ENCODE measurements around the gene AUTS2. TPM values are rescaled to one million over a fixed set of nuclear protein-coding genes. Genes with fewer than 3 reads are reported as not detected.

AUTS2 gene
- total and polyA plus RNA-seq, 4 donors, result 4.9 to 24.4 (median 7.0) TPM

DNA sequence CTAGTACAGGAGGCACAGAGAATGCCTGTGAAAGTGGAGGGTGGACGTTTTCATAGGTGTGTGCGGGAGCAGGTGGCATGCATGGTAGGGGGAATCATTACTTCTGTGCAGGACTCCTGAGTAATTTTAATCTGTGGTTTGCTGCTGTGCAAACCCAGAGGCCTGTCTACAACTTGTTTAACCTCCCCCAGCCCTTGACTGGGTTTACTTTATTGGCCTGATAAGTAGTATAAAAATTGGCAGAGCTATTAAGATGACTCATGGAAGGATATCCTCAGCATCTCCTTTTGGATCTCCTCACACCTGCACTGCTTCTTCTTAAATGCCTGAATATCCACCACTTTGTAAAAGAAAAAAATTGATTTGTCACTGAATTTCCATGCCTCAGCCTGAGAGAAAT, 104.8 kb downstream of the AUTS2 start:
- no peak overlapping the region for H3K4me3 ChIP-seq (ENCODE audit: low read depth in 1 of 3, low read length in 3 of 3)
- DNase-seq (ENCODE audit: low spot score), result no peak
- H3K27ac ChIP-seq (ENCODE audit: low read depth in 1 of 2, low read length in 2 of 2), result no peak overlapping the region
- H3K4me1 ChIP-seq (ENCODE audit: control insufficient read depth in 4 of 4, insufficient read depth in 4 of 4, low read length in 3 of 4), result peaks cover 0 to 5% (median 0%) of the 10 kb centered on the region in 4 donors
- peaks cover 0 to 6% (median 0%) of the 10 kb centered on the region in 4 donors for H3K27me3 ChIP-seq (ENCODE audit: control insufficient read depth in 4 of 4, insufficient read depth in 4 of 4, low read length in 3 of 4)
- H3K9ac ChIP-seq (ENCODE audit: low read depth in 1 of 2, low read length in 2 of 2), result no peak overlapping the region
- WGBS, result 68% methylated on average over 2 of the region's 2 CpGs
- TF ChIP-seq RAD21 (IDR thresholded peaks at IDR 0.05) (no peak), CTCF (IDR thresholded peaks at IDR 0.05; ENCODE audit: low read depth, low read length, missing input control) (no peak), HNF4G (IDR thresholded peaks at IDR 0.05) (no peak), SP1 (IDR thresholded peaks at IDR 0.05) (no peak), HNF4A (conservative IDR thresholded peaks at IDR 0.05) (no peak), YY1 (IDR thresholded peaks at IDR 0.05) (no peak), ZBTB33 (IDR thresholded peaks at IDR 0.05) (no peak), NR2F2 (IDR thresholded peaks at IDR 0.05) (no peak), MAX (IDR thresholded peaks at IDR 0.05) (no peak), EGR1 (IDR thresholded peaks at IDR 0.05; ENCODE audit: low read depth in 2 of 2) (no peak), FOXA2 (IDR thresholded peaks at IDR 0.05) (no peak), GABPA (IDR thresholded peaks at IDR 0.05 in 1 of 2, conservative IDR thresholded peaks at IDR 0.05 in 1 of 2) (no peak), TAF1 (conservative IDR thresholded peaks at IDR 0.05) (no peak), FOXA1 (IDR thresholded peaks at IDR 0.05) (no peak), REST (IDR thresholded peaks at IDR 0.05) (no peak), JUND (IDR thresholded peaks at IDR 0.05) (no peak)
- TF ChIP-seq, protein P1, sequence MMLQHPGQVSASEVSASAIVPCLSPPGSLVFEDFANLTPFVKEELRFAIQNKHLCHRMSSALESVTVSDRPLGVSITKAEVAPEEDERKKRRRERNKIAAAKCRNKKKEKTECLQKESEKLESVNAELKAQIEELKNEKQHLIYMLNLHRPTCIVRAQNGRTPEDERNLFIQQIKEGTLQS (IDR thresholded peaks at IDR 0.05), result no peak
- H3K36me3 ChIP-seq (ENCODE audit: control insufficient read depth in 4 of 4, insufficient read depth in 3 of 4, low read depth in 1 of 4, low read length in 3 of 4), result no peaks in the 10 kb centered on the region
- no peaks in the 10 kb centered on the region for H3K9me3 ChIP-seq (ENCODE audit: control insufficient read depth in 4 of 4, low read length in 3 of 4)

DNA sequence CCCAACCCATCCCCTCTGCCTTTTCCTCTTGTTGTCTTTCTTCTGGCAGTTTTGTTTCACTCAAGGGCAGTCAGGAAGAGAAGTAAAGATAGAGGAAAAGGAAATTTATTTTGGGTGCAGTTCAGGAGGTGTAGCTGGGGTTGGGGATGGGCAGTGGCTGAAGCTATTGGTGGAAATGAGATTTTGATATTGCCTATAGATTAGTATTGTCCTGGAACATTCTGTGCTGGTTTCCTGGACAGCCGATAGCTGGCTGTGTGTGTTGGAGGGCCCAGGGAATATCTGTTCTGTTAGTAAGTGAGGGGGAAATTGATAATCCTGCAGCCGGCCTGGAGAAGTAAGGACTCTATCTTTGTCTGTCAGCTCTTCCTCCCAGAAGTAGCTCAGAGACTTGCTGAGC, 107.8 kb downstream of the AUTS2 start:
- no peak overlapping the region for H3K4me3 ChIP-seq (ENCODE audit: low read depth in 1 of 3, low read length in 3 of 3)
- no peak overlapping the region for H3K27ac ChIP-seq (ENCODE audit: low read depth in 1 of 2, low read length in 2 of 2)
- H3K9me3 ChIP-seq (ENCODE audit: control insufficient read depth in 4 of 4, low read length in 3 of 4), result no peaks in the 10 kb centered on the region
- WGBS, result 75% methylated on average over 2 of the region's 2 CpGs
- H3K27me3 ChIP-seq (ENCODE audit: control insufficient read depth in 4 of 4, insufficient read depth in 4 of 4, low read length in 3 of 4), result peaks cover 0 to 5% (median 0%) of the 10 kb centered on the region in 4 donors
- no peak for DNase-seq (ENCODE audit: low spot score)
- no peak for TF ChIP-seq ZBTB33 (IDR thresholded peaks at IDR 0.05)
- H3K4me1 ChIP-seq (ENCODE audit: control insufficient read depth in 4 of 4, insufficient read depth in 4 of 4, low read length in 3 of 4), result no peaks in the 10 kb centered on the region
- H3K36me3 ChIP-seq (ENCODE audit: control insufficient read depth in 4 of 4, insufficient read depth in 3 of 4, low read depth in 1 of 4, low read length in 3 of 4), result no peaks in the 10 kb centered on the region
- no peak overlapping the region for H3K9ac ChIP-seq (ENCODE audit: low read depth in 1 of 2, low read length in 2 of 2)
